GM23338 (cell line): ENCODE results near the gene DDX41.

Experiments
- CREB1 ChIP-seq: fragments of 250-450 bp; sonication (Bioruptor Pico); IDR thresholded peaks from 2 replicates; pipeline ENCODE4 v1.5.0; 2020; ENCODE audit warnings: low read depth, mild to moderate bottlenecking, moderate library complexity
- EZH2 ChIP-seq: fragments of 200-600 bp; sonication (generic); IDR thresholded peaks from one replicate; pipeline ENCODE4 v1.8.0; 2017; ENCODE audit warnings: antibody characterized with exemption, mild to moderate bottlenecking, low read depth; ENCODE audit not compliant: unreplicated experiment
- EZH2phosphoT487 ChIP-seq: fragments of 200-600 bp; sonication (generic); IDR thresholded peaks from one replicate; pipeline ENCODE4 v1.8.1; 2018; ENCODE audit warnings: antibody characterized with exemption; ENCODE audit not compliant: unreplicated experiment
- JUNB ChIP-seq: IDR thresholded peaks from one replicate; pipeline ENCODE4 v1.6.1; 2016; ENCODE audit warnings: antibody characterized with exemption; ENCODE audit not compliant: unreplicated experiment
- NANOG ChIP-seq: IDR thresholded peaks from 2 replicates; pipeline ENCODE4 v1.6.1; 2016; ENCODE audit warnings: antibody characterized with exemption, borderline replicate concordance
- POLR2AphosphoS5 ChIP-seq: IDR thresholded peaks from 2 replicates; pipeline ENCODE4 v1.6.1; 2016; ENCODE audit warnings: antibody characterized with exemption, low read depth
- STAT1 ChIP-seq: IDR thresholded peaks from one replicate; pipeline ENCODE4 v1.6.1; 2016; ENCODE audit warnings: antibody characterized with exemption; ENCODE audit not compliant: unreplicated experiment
- ZNF114 ChIP-seq: fragments of 250-450 bp; sonication (Bioruptor Pico); IDR thresholded peaks from 2 replicates; pipeline ENCODE4 v1.5.0; 2020; ENCODE audit warnings: mild to moderate bottlenecking, moderate library complexity
- ZNF331 ChIP-seq: fragments of 250-450 bp; sonication (Bioruptor Pico); IDR thresholded peaks from 2 replicates; pipeline ENCODE4 v1.5.0; 2020; ENCODE audit warnings: low read depth, mild to moderate bottlenecking, moderate library complexity
- TF ChIP-seq, protein P1 (sequence below), 2 experiments: fragments of 200-600 bp in 1 of 2; sonication (generic) in 1 of 2; conservative IDR thresholded peaks; 2 replicates each; pipeline versions ENCODE4 v1.5.1 to v1.6.1; 2016 to 2017; ENCODE audit warnings: antibody characterized with exemption in 2 of 2, low read depth in 2 of 2, mild to moderate bottlenecking in 2 of 2, moderate library complexity in 1 of 2
- TF ChIP-seq, protein P2 (sequence below): IDR thresholded peaks from one replicate; pipeline ENCODE4 v1.6.1; 2018; ENCODE audit warnings: antibody characterized with exemption; ENCODE audit not compliant: unreplicated experiment
- TF ChIP-seq, protein P3 (sequence below): IDR thresholded peaks from 2 replicates; pipeline ENCODE4 v1.6.1; 2016; ENCODE audit warnings: antibody characterized with exemption
- TF ChIP-seq, protein P4 (sequence below): fragments of 250-450 bp; sonication (Bioruptor Pico); IDR thresholded peaks from 2 replicates; pipeline ENCODE4 v1.5.0; 2020; ENCODE audit warnings: mild to moderate bottlenecking, moderate library complexity

DNA sequence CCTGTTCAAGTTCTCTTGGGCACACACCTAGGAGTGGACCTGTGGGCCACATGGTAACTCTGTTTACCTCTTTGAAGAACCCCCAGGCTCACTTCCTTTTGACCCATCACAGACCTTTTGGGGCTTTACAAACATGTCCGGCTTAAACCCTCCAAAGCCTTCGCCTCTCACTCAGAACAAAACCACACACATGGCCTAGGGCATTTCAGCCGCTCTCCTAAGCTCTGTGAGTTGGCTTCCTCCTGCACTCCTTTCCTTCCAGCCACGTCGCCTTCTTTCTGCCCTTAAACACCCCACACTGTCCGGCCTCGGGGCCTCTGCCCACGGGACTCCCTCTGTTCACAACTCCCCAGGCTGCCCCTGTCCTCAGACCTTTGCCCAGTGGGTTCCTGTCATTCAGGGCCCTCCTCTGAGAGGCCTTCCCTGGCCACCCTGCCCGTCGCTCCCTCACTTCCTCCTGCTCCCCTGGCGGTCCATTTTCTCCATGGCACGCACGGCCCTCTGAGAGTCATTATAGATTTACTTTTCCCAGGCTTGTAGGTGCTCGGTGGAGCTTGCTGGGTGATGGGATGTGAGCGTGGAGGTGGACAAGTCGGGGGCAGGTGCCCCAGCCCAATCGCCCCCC is 9.1 kb downstream of the DDX41 start:
- TF ChIP-seq, protein P1, sequence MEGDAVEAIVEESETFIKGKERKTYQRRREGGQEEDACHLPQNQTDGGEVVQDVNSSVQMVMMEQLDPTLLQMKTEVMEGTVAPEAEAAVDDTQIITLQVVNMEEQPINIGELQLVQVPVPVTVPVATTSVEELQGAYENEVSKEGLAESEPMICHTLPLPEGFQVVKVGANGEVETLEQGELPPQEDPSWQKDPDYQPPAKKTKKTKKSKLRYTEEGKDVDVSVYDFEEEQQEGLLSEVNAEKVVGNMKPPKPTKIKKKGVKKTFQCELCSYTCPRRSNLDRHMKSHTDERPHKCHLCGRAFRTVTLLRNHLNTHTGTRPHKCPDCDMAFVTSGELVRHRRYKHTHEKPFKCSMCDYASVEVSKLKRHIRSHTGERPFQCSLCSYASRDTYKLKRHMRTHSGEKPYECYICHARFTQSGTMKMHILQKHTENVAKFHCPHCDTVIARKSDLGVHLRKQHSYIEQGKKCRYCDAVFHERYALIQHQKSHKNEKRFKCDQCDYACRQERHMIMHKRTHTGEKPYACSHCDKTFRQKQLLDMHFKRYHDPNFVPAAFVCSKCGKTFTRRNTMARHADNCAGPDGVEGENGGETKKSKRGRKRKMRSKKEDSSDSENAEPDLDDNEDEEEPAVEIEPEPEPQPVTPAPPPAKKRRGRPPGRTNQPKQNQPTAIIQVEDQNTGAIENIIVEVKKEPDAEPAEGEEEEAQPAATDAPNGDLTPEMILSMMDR (conservative IDR thresholded peaks at IDR 0.05; ENCODE audit: low read depth in 2 of 2): no peak
- TF ChIP-seq, protein P2, sequence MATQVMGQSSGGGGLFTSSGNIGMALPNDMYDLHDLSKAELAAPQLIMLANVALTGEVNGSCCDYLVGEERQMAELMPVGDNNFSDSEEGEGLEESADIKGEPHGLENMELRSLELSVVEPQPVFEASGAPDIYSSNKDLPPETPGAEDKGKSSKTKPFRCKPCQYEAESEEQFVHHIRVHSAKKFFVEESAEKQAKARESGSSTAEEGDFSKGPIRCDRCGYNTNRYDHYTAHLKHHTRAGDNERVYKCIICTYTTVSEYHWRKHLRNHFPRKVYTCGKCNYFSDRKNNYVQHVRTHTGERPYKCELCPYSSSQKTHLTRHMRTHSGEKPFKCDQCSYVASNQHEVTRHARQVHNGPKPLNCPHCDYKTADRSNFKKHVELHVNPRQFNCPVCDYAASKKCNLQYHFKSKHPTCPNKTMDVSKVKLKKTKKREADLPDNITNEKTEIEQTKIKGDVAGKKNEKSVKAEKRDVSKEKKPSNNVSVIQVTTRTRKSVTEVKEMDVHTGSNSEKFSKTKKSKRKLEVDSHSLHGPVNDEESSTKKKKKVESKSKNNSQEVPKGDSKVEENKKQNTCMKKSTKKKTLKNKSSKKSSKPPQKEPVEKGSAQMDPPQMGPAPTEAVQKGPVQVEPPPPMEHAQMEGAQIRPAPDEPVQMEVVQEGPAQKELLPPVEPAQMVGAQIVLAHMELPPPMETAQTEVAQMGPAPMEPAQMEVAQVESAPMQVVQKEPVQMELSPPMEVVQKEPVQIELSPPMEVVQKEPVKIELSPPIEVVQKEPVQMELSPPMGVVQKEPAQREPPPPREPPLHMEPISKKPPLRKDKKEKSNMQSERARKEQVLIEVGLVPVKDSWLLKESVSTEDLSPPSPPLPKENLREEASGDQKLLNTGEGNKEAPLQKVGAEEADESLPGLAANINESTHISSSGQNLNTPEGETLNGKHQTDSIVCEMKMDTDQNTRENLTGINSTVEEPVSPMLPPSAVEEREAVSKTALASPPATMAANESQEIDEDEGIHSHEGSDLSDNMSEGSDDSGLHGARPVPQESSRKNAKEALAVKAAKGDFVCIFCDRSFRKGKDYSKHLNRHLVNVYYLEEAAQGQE: no peak
- TF ChIP-seq EZH2: no peak
- TF ChIP-seq ZNF114 (CRISPR knock-in tag): no peak
- TF ChIP-seq CREB1: no peak
- no peak for TF ChIP-seq POLR2AphosphoS5
- no peak for TF ChIP-seq EZH2phosphoT487
- no peak for TF ChIP-seq ZNF331 (CRISPR knock-in tag)
- no peak for TF ChIP-seq JUNB
- no peak for TF ChIP-seq NANOG
- TF ChIP-seq, protein P3, sequence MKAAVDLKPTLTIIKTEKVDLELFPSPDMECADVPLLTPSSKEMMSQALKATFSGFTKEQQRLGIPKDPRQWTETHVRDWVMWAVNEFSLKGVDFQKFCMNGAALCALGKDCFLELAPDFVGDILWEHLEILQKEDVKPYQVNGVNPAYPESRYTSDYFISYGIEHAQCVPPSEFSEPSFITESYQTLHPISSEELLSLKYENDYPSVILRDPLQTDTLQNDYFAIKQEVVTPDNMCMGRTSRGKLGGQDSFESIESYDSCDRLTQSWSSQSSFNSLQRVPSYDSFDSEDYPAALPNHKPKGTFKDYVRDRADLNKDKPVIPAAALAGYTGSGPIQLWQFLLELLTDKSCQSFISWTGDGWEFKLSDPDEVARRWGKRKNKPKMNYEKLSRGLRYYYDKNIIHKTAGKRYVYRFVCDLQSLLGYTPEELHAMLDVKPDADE: no peak
- TF ChIP-seq STAT1: no peak
- TF ChIP-seq, protein P4, sequence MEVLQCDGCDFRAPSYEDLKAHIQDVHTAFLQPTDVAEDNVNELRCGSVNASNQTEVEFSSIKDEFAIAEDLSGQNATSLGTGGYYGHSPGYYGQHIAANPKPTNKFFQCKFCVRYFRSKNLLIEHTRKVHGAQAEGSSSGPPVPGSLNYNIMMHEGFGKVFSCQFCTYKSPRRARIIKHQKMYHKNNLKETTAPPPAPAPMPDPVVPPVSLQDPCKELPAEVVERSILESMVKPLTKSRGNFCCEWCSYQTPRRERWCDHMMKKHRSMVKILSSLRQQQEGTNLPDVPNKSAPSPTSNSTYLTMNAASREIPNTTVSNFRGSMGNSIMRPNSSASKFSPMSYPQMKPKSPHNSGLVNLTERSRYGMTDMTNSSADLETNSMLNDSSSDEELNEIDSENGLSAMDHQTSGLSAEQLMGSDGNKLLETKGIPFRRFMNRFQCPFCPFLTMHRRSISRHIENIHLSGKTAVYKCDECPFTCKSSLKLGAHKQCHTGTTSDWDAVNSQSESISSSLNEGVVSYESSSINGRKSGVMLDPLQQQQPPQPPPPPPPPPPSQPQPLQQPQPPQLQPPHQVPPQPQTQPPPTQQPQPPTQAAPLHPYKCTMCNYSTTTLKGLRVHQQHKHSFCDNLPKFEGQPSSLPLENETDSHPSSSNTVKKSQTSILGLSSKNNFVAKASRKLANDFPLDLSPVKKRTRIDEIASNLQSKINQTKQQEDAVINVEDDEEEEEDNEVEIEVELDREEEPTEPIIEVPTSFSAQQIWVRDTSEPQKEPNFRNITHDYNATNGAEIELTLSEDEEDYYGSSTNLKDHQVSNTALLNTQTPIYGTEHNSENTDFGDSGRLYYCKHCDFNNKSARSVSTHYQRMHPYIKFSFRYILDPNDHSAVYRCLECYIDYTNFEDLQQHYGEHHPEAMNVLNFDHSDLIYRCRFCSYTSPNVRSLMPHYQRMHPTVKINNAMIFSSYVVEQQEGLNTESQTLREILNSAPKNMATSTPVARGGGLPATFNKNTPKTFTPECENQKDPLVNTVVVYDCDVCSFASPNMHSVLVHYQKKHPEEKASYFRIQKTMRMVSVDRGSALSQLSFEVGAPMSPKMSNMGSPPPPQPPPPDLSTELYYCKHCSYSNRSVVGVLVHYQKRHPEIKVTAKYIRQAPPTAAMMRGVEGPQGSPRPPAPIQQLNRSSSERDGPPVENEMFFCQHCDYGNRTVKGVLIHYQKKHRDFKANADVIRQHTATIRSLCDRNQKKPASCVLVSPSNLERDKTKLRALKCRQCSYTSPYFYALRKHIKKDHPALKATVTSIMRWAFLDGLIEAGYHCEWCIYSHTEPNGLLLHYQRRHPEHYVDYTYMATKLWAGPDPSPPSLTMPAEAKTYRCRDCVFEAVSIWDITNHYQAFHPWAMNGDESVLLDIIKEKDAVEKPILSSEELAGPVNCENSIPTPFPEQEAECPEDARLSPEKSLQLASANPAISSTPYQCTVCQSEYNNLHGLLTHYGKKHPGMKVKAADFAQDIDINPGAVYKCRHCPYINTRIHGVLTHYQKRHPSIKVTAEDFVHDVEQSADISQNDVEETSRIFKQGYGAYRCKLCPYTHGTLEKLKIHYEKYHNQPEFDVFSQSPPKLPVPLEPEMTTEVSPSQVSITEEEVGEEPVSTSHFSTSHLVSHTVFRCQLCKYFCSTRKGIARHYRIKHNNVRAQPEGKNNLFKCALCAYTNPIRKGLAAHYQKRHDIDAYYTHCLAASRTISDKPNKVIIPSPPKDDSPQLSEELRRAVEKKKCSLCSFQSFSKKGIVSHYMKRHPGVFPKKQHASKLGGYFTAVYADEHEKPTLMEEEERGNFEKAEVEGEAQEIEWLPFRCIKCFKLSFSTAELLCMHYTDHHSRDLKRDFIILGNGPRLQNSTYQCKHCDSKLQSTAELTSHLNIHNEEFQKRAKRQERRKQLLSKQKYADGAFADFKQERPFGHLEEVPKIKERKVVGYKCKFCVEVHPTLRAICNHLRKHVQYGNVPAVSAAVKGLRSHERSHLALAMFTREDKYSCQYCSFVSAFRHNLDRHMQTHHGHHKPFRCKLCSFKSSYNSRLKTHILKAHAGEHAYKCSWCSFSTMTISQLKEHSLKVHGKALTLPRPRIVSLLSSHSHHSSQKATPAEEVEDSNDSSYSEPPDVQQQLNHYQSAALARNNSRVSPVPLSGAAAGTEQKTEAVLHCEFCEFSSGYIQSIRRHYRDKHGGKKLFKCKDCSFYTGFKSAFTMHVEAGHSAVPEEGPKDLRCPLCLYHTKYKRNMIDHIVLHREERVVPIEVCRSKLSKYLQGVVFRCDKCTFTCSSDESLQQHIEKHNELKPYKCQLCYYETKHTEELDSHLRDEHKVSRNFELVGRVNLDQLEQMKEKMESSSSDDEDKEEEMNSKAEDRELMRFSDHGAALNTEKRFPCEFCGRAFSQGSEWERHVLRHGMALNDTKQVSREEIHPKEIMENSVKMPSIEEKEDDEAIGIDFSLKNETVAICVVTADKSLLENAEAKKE (CRISPR knock-in tag): no peak
